SKM-1 (cell line): Measurements from ENCODE around the gene SLC9B1.

Source experiments
- DNase-seq: peaks from one replicate; lab custom pipeline; 2025; ENCODE audit not compliant: unreplicated experiment; lab: John Stamatoyannopoulos, UW

Gene SLC9B1, protein sequence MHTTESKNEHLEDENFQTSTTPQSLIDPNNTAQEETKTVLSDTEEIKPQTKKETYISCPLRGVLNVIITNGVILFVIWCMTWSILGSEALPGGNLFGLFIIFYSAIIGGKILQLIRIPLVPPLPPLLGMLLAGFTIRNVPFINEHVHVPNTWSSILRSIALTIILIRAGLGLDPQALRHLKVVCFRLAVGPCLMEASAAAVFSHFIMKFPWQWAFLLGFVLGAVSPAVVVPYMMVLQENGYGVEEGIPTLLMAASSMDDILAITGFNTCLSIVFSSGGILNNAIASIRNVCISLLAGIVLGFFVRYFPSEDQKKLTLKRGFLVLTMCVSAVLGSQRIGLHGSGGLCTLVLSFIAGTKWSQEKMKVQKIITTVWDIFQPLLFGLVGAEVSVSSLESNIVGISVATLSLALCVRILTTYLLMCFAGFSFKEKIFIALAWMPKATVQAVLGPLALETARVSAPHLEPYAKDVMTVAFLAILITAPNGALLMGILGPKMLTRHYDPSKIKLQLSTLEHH

DNA sequence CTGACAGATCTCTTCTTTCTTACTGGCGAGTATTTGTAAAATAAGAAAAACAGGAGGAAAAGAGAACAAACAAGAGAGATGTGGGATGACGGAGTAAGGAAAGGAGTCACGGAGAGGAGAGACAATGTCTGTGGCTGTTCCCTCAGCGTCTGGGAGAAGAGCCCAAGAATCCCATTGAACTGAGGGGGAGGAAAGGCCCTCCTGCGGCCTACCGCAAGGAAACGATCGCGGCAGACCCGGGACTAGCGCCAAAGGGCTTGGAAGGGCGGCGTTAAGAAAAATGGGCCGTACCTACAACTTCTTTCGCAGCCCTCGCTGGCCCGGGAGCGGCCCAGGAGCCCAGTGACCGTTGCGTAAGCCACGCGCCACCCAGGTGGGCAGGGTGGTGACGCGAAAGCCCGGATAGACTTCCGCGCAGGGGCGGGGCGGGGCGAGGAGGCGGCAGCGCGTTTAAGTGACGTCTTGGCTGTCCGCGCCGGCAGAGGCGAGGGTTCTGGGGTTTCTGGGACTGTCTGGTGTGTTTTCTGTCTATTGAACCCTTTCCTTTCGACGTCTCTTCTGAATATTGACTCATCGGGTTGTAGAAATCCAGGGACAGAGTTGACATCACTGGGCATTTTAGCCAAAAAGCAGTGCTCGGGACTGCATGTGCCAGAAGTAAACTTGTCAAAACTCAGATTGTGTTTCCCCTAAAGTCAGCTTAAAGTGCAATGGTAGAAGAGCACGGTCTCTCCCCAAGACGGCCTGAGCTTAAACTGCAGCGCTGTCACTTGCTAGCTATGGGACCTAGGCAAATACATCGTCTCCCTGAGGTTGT lies at the start of gene SLC9B1:
Gene SLC9B1 (minus strand): TSS at position 398 of the 817 bp plus-strand sequence. CDS start 27,994 bp downstream, outside the sequence.
- peak; percentile 59 for DNase-seq

DNA sequence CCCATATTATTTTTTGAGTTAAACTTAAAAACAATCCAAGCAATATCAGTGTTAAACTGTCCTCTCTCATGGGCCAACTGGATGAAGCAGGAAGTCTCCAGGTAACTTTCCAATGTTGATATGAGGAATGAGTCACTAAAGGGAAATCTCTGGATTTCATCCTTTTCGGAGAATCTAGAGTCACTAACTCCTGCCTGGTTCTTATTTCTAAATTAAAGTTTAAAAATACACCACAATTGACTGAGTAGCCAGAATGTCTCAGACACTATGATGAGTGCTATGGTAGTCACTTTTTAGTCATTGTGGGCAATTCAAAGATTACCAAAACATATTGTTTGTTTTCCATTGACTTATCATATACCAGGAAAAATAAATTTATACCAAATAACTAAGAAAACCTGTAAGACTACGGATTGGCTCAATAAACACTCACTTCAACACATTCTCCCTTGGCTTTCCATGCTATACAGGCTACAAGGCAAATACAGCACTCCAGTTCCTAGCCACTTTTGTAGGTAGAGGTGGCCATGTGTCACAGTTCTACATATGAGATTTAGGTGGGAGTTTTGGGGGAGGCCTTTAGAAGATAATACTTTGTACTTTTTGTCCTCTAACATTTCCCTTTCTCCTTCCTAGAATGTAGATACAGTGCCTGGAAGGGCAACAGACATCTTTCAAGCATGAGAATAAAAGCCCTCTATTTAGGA lies 48.5 kb upstream of the SLC9B1 start:
- no peak for DNase-seq

DNA sequence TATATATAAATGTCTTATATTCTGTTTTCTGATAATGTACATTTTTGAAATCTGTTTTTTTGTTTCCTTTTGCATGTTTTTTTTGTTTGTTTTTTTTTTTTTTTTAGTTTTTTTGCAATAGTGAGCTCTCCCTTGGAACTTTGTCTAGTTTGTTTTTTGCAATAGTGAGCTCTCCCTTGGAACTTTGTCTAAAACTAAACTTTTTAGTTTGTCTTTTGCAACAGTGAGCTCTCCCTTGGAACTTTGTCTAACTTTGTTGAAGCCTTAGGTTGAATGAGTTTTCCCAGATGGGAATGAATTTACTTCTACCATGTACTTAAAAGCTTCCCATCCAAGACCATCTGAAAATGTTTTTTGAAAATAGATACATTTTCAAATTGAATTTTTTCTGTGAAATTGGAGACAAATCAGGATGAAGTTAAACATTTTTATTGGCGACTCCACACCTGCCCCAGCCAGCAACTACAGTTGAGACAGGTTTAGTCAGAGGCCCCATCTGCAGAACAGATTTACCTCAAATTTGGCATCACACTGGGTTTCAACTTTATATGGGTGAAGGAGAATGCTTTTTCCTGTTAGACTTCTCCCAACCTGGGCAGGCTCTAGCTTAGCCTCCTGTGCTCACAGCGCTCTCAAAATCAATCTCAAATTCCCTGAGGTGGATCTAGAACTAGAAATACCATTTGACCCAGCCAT lies 41.1 kb upstream of the SLC9B1 start:
- no peak for DNase-seq

DNA sequence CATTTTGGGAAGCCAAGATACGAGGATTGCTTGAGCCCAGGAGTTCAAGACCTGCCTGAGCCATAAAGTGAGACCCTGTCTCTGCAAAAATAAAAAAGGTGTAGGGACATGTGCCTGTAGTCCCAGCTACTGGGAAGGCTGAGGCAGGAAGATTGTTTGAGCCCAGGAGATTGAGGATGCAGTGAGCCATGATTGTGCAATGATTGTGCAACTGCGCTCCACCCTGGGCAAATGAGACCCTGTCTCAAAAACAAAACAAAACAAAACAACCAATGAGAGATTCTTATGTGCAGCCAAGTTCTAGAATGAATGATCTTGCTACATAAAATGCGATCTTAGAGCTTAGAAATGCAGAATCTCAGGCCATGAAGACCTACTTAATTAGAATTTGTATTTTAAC lies 34.5 kb upstream of the SLC9B1 start:
- no peak for DNase-seq

DNA sequence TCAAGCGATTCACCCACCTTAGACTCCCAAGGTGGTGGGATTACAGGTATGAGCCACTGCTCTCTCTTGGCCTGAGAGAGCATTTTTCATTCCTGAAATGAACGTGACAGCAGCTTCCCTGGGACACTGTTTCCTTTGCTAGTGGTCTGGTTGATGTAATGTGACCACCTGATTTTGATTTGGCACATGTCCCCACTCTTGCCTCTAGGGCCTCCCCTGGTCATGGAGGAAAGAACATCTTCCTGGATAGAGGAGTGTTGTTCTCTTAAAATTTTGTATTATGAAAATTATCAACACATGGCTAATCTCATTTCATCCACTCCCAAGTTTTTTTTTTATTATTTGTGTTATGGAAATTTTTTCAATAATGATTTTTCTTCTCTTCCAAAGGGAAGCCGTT lies 33.3 kb upstream of the SLC9B1 start:
- DNase-seq = no peak

DNA sequence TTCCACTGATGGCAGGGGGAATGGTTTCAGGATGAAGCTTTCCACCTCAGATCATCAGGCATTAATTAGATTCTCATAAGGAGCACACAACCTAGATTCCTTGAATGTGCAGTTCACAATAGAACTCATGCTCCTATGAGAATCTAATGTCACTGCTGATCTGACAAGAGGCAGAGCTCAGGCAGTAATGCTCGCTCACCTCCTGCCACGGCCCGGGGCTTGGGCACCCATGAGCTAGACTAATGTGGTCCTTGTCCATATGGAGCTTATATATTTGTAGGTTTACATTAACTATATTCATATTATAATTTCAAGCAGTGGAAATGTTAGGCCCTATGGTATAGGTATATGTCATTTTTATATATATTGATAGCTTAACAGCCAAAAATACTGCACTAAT lies 32.6 kb upstream of the SLC9B1 start:
- no peak for DNase-seq

DNA sequence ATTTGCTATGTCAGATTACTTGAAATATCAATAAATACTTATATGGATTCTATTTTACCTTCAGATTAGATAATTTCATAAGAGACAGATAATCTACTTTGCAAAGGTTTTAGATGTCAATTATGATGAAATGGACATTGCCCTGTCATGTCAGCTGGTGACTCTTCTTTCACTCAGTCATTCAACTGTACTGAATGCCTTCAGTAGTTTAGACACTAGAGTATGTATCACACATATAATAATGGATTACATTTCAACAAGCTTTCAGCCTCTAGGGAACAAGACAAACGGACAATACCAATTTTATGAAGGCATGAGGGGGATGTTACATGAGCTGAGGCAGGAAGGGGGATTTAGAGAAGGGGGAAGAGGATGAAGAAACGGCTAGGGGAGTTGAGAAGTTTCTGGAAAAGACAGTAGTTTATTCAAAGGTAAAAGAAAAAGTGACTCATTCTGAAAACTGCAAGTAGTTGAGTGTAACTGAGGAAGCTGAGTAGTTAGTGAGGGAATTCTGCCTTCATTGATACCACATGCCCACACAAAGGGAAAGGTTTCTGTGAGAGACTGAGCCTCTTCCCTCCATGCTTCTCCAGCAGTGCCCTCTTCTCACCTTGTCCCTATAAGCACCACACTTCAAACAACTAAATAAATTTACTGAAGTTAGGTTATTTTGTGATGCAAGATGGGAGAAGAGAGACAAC lies 31.4 kb upstream of the SLC9B1 start:
- DNase-seq = no peak

DNA sequence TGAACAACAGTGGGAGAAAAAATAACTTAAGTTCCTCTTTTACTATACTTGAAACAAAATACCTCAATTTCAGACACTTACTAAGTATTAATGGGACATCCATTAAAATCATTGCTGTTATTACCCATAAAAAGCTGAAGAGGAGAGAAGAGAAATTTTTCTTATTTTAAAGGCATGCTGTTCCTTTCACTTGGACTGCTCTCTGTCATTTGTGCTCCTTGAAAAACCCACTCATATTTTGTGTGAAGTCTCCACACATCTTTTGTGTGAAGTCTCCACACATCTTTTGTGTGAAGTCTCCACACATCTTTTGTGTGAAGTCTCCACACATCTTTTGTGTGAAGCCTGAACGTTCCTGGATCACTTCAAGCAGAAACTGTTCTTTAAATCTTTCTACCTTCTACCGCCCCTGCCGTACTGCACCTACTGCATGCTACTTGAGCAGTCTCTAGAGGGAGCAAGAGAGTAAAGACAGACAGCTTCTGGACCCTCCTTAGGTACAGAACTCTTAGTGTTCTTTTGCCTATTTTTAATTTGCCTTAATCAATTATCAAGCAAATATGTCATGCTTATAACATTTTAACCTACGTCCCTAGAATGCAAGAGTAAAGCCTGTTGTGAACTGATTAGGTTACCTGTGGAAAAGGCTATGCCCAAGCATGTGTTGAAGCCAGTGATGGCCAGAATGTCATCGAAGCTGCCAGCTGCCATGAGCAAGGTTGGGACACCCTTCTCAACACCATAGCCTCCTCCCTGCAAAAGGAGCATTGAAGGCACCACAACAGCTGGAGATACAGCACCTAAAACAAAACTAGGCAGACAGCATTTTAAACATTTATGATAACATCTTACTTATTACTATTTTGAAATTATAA lies 27.1 kb upstream of the SLC9B1 start:
- DNase-seq = peak; percentile 27

DNA sequence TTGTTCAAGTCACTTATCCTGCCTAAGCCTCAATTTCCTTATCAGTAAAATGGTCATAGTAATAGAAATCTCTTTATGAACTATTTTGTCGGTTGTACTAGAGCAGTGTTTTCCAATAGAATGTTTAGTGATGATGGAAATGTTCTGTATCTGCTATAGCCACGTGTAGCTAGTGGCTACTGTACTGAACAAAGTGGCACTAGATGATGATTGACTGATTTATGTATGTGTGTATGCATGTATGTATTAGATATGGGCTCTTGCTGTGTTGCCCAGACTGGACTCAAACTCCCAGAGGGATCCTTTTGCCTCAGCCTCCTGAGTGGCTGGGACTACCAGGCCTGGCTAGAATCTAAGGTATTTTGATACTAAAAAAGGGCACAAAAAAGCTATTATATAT lies 24.7 kb upstream of the SLC9B1 start:
- no peak for DNase-seq

DNA sequence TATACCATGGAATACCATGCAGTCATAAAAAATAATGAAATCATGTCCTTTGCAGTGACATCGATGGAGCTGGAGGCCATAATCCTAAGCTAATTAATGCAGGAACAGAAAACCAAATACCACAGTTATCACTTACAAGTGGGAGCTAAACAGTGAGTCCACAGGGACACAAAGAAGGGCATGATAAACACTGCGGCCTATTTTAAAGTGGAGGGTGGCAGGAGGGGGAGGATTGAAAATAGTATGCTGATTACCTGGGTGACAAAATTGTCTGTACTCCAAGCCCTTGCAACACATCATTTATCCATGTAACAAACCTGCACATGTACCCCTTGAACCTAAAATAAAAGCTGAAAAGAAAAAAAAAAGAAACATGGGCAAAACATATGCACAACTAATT lies 16.7 kb upstream of the SLC9B1 start:
- no peak for DNase-seq

DNA sequence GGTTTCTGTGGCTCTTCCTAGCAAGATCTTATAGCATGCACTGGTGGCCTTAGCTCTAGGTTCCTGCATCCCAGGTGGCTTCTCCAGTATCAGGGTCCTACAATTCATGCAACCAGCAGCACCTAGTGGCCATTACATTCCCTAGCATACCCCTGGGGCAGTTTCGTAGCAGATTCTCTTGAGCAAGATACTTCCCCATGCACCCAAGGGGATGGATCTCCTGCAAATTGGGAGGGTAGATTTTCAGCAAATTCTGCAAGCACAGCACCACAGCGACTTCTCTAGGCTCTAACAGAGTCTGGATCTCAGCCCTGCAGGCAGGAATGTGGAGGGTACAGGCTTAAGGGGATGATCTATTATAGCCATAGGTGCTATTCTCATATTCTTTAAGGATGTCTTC lies 13.1 kb upstream of the SLC9B1 start:
- DNase-seq = peak; percentile 16

DNA sequence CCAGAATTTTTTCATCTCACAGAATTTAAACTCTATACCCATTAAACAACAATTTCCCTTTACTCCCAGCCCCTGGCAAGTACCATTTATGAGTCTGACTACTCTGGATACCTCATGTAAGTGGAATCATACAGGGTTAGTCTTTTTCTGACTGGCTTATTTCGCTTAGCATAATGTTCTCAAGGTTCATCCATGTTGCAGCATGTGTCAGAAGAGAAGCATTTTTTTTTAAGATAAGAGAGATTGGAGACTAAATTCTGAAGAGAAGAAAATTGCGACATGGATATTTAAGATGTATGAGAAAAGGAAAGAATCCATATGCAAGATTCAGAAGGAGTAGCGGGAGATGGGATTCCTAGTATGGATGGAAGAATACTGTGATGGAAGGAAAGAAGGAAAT lies 11.3 kb upstream of the SLC9B1 start:
- no peak for DNase-seq

DNA sequence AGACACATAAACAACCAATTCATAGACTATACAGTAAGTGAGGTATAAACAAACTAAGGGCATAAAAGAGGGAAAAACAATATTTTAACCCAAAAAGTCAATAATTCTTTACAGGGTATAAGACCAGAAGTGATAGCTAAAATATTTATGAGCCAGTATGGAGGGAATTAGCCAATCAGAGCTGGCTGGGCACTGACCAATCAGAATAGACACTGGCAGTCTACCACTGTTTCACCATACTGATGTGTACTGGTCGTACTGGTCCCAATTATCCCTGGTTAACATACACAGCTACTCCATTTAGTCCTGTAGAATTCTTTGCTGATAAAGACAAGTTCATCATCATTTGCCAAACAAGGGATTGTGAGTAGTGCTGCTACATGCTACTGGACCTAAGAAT lies 9.8 kb upstream of the SLC9B1 start:
- no peak for DNase-seq

DNA sequence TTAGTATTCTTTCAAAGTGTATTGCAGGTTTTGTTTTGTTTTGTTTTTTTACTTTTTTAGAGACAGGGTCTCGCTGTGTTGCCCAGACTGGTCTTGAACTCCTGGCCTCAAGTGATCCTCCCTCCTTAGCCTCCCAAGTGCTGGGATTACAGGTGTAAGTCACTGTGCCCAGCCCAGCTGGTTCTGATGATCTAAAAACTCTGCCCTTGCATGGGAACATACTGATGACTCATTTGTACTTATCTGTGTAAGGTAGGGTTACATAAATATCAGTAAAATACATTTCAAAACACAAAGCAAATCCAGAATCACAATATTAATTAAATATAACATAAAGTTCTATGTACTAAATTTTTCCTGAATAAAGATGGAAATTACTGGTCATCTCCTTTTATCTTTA lies 7.4 kb upstream of the SLC9B1 start:
- DNase-seq = no peak

DNA sequence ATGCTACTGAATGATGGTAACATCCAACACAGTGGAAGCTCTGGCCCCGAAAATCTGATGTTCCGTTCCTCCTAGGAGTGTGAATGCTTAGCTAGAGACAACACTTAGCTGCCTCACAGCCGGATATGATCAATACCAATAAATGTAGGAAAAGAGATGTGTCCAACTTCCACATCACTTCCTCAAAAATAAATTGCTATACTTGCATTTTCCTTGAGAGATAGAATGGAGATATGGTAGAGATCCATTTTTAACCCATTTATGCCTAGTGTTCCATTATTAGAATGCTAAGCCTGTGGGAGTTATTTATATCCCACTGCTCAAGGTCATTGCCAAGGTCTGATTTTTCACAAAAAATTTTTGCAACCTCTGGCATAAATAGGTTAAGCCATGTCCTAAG lies 5.5 kb upstream of the SLC9B1 start:
- DNase-seq = no peak

DNA sequence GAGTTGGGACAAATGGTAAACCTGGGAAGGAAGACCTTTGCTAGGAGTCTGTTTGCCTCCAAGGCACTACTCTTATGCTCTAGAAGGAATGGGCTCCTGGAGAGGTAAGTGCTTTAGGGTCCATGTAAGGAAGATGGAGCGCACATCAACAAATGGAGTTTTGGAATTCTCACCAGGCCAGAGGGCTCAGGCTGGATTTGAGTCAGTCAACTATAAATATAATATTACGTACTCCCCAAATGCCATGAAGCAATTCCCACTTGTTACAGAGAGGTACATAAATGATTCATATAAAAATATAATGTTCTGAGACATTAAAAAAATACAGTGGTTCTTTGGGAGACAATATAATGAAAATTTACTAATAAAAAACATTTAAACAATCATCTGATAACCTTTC lies 1.6 kb upstream of the SLC9B1 start:
- no peak for DNase-seq

DNA sequence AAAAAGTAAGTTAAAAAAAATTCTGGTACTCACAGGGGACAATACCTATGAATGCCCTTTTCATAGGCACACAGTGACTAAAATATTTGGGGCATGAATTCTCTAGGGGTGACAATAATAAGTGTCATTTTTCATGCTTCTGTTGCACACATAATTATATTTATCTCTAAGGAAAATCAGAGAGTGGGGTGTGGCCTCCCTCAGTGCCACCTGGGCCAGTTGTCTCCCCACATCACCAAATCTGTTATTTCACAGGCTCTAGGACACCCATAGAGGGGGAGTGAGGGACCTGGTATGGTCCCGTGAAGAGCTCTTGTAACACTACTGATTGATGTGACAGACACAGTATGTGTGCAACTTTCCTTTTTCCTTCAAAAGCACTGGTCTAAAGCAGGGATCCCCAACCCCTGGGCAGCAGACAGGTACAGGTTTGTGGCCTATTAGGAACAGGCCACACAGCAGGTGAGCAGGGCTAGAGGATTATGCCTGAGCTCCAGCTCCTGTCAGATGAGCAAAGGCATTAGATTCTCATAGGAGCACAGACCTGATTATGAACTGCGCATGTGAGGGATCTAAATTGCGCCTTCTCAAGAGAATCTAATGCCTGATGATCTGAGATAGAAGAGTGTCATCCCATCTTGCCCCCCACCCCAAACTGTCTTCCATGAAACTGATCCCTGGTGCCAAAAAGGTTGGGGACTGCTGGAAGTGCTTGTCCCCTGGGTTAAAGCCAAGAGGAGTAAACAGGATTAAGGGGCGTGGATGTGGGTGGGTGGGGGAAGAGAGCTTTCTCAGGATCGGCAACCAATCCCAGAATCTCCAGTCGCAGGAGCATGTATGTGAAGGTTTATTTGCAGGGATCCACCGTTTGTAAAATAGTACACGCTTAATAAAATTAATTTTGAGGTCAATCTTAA lies 856 bp downstream of the SLC9B1 start:
- DNase-seq = no peak

DNA sequence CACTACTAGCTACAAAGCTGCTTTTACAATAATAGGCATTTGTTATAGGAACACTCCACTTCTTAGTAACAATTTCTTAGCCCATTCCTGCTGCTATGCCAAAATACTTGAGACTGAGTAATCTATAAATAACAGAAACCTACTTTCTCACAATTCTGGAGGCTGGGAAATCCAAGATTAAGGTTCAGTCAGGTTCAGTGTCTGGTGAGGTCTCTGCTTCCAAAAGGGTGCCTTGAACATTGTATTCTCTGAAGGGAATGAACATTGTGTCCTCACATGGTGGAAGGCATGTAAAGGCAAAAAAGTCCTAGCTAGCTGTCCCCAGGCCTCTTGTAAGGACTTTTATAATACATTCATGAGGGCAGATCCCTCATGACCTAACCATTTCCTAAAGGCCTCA lies 7.0 kb downstream of the SLC9B1 start:
- no peak for DNase-seq
